ENCODE measurements around the gene BRIX1.
"Not testable (repeated sequence)": the region's sequence is repeated elsewhere in the genome, so short reads cannot be mapped to it uniquely, and the experiment has no call there.

BRIX1 gene

DNA sequence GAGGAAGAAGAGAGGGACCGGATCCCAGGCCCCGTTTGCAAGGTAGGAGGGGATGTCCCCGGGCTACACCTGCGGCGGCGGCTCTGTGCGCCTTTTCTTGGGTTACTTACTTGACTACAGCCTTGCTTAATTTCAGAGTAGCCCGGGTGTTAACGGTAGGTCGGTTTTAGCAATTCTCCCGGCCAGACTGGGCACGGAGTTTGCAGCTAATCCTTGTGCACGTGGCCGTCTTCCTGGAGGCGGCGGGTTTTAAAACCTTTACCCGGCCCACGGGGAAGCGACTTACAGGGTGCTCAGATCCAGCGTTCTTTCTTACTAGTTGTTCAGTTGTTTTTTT, 313 bp downstream of the BRIX1 start:
- no peak for DNase-seq

DNA sequence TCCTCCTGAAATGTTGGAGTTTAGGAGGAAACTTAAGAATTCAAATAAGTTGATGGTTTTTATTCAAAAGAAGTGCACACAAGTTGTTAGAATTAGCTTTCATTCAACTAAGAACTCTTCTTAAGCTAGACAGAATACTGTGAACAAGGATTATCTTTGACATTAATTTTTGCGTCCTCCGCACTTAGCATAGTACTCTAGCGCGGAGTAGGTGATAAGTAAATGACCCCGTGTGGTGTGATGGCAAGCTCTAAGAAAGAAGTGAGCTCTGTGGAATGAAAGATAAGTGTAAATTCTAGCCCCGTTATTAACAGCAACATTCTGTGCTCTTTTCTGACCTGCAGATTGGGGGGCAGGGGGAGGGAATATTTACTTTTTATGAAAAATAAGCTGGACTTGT, 1.0 kb downstream of the BRIX1 start:
- no peak for DNase-seq

DNA sequence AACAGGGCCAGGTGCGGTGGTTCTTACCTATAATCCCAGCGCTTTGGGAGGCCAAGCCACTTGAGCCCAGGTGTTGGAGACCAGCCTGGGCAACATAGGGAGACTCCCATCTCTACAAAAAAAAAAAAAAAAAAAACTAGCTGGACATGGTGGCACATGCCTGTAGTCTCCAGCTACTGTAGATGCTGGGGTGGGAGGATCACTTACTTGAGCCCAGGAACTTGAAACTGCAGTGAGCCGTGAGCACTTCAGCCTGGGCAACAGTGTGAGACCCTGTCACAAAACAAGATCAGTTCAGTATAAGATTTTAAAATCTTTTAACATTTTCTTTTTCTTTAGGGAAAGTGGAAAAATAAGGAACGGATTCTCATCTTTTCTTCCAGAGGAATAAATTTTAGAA, 2.5 kb downstream of the BRIX1 start:
- DNase-seq, result no peak

DNA sequence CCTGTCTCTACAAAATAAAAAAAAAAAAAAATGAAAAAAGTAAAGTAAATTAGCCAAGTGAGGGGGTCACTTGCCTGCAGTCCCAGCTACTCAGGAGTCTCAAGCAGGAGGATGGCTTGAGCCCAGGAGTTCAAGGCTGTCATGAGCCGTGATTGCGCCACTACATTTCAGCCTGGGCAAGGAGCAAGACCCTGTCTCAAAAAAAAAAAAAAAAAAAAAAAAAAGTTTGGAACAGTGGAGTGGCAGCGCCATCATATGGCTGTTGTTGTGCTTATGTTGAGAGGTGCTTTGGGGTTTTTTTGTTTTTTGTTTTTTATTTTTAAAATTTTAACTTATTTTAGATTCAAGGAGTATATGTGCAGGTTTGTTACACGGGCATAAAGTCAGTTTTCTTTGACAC, 3.6 kb downstream of the BRIX1 start:
- DNase-seq, result no peak

DNA sequence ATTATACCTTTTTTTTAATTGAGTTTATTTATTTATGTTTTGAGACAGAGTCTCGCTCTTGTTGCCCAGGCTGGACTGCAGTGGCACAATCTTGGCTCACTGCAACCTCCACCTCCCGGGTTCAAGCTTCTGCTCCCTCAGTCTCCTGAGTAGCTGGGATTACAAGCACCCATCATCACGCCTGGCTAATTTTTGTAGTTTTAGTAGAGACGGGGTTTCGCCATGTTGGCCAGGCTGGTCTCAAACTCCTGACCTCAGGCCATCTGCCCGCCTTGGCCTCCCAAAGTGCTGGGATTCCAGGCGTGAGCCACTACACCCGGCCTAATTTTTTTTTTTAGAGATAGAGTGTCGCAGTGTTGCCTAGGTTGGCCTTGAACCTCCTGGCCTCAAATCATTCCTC, 7.7 kb downstream of the BRIX1 start:
- not testable (repeated sequence) for DNase-seq

DNA sequence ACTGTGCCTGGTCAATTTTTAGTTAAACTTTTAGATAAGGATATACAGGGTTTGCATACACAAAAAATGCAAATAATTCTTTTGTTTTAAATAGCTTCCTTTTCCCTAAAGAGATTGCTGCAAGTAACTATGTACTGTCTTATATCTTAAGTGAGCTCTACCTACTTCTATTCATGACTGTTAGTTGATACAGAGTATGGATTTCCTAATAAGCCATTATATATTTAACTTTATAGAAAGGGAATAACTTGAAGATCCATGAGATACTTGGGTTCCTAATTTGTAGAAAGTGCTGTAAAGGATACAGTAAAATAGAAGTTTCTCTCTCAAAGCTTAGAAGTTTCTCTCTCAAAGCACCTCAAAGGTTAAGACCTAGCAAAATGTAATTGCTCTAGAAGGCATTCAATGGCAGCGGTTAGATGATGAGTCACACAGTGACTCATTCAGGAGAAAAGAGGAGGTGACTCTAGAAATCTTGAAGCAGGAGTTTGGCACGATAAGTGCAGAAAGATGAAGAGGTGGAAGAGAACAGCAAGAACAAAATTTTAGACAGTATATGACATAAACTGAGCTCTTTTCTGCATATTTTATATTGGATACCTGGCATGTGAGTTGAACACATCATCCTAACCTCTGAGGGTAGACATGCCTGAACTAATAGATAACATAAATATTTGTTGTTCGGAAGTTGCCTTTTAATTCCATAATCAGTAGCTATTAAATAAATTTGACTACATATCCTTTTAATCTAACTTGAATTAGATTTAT, 8.4 kb downstream of the BRIX1 start:
- DNase-seq, result no peak

DNA sequence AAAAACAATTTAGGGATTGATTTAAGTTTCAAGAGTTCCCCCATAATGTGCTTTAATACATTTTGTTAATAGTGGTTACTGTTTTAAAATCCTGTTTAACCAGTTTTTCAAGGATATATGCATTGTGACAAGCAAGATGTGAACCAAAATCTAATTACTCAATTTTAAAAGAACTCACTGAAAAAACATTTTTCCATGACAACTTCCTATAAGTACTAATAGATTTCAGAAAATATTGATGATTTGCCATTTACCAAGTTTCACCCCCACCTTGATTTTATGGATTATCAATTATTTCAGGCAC, 8.9 kb downstream of the BRIX1 start:
- DNase-seq, result no peak

DNA sequence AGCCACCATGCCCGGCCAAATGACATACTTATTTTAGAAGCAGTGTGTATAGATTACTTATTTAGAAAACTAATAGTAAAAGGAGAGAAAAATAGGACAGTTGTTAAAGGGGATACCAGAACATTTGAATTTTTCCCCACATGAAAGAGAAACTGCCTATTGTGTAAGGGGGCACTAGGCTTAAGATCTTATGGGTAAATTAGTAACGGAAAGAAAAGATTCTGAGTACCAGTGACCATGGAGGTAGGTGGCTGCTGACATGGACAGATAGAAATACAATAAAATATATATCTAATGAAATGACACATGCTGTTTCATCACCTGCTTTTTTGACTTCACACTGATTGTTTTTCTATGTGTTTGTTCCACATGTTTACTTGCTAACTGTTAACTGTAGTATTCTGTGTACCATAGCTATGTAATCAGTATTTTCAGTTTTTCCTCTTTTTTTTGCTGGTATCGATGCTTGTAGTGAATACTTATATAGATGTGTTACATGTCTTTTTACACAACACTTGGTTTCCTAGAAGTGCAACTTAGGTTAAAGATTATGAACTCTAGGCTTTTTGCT, 10.9 kb downstream of the BRIX1 start:
- no peak for DNase-seq

DNA sequence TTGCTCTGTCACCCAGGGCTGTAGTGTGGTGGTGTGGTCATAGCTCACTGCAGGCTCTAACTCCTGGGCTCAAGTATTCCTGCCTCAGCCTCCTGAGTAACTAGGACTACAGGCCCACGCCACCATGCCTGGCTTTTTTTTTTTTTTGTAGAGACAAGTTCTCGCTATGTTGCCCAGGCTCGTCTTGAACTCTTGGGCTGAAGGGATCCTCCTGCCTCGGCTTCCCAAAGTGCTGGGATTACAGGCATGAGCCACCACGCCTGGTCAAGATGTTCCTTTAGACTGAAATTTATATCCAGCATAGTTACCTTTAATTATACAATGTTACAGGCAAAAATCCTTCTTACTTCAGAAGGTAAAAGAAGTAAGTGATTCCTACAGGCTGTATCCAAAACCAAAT, 12.3 kb downstream of the BRIX1 start:
- DNase-seq, result no peak

DNA sequence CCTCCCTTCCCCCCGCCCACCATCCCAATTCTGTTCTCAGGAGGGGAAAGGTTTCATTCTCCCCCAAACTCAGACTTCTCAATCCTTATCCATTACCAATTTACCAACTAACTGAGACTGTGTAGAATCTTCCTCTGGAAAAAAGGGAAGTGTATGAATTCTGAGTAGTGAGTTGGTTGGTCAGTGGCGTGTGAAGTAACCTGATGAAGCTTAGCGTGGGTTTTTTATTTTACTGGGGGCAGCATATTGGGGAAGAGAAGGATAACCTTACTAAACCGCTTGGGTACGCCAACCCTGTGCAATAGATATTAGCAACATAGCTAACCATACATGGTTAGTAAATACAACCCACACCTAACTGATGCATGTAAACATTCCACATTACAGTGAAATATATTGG, 12.8 kb downstream of the BRIX1 start:
- no peak for DNase-seq

DNA sequence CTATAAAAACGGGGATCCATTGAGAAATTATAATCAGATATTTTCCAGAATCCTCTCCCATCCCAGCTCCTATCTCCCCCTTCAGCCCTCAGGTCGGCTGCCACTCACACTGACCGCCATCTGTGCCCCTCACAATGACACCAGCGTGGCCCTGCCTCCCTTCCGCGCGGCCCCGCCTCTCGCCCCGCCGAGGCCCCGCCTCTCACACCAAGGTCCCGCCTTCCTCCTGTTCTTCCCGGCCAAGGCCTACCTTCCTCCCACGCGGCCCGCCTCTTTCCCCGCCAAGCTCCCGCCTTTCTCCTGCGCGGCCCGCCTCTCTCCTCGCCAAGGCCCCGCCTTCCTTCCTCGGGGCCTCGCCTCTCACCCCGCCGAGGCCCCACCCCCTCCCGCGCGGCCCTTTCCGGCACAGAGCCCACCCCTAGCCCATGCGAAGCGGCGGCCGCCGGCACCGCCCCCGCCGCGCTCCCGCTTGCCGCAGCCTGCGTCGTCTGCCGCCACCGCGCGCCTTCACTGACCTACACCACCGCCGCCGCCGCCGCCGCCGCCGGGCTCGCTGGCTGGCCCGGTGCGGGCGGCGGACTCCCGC, 13.7 kb downstream of the BRIX1 start, which contains the start of gene DNAJC21:
Gene DNAJC21, plus strand, starts transcription at position 426 of the 586 bp plus-strand sequence. CDS start 261 bp downstream, outside the sequence.
- DNase-seq, result peak; percentile 88 to 96

DNA sequence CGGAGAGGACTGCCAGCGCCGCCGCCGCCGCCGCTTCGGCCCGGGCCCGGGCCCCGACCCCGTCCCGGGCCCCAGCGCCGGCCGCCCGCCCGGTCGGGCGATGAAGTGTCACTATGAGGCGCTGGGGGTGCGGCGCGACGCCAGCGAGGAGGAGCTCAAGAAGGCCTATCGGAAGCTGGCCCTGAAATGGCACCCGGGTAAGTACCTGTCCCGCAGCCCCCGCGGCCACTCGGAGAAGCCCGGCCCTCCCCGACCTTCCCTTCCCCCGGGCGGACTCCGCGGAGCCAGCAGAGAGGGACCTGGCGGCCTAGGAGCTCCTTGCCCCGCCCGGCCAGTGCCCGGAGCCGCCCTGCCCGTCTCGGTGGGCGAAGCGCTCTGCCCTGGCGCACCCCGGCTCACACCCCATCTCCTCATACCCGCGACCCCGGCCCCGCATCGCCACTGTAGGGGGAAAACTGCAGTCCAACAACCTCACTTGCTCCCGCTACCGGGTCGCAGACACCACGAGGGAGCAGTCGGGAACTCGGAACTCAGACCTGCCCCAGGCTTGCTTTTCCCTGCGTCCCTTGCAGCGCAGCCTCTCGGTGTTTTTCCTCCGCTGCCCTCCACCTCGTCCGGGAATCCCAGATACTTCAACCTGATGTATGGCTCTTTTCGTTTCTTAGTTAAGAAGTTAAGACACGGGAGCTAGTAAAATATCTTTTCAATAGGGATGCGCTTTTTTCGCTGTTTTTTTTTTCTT, 14.4 kb downstream of the BRIX1 start:
- peak in 1 of 2 experiments; percentile 37 for DNase-seq

DNA sequence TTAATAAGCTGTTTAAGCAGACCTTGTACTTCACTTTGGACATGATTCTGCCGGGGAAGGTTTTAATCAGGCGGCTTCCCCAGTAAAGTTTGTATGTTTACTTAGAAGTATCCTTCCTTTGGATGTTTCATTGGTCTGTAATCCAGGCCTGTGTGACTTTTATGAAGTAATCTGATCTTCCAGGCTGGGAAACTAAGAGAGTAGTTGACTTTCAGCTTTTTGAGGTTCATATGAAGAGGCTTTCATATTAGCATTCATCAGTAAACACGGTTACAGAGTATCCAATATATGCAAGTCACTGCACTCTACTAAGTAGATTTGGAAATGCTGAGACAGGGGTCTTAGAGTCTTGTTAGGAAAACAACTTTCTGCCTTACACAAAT, 14.9 kb downstream of the BRIX1 start:
- DNase-seq, result no peak

DNA sequence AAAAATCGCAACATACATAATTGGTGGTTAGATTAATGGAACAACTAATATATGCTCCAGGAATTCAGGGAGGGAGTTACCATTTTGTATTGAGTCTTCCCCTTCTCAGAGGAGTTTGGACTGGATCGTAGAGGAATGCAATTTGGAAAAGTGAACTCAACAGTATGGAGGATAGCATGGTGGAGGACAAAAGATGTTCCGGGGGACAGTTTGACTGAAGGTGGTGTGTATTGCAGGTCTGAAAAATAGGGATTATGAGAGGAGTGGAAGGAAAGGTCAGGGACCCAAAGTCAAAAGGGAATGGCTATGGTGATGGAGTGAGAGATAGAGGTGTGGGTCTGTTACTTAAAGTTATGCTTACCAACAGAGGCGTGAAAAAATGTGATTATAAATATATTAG, 15.4 kb downstream of the BRIX1 start:
- no peak for DNase-seq

DNA sequence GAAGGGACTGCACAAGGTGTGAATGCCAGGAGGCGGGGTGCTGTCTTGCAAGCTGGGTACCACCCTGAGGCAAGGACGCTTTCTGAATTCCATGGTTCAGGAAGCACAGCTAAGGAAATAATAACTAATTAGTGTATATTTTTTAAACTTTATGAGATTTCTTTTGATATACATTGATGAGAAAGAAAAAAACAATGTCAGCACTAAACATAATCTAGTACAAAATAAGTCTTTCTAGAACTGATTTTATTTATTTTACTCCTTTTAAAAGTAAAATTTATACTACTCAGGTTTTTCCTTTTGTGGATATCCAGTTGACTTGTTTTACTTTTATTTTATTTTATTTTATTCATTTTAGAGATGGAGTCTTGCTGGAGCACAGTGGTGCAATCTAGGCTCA, 17.4 kb downstream of the BRIX1 start:
- no peak for DNase-seq

DNA sequence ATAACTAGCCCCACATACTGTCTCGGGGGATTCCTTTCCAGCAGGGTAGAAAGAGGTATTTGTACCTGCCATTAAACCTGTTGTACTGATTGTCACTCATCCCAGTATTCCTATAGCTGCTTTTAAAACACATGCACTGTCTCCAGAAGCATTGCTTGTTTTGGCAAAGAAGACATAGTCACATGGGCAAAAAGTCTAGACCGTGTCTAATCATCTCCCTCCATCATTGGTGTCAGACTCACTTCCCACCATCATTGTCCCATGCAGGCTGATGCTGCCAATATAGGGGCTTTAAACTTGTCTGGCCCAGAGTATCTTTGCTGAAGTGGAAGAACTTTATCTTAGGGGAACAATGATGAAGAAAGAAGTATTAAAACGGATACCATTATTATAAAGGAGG, 26.4 kb downstream of the BRIX1 start:
- no peak for DNase-seq

DNA sequence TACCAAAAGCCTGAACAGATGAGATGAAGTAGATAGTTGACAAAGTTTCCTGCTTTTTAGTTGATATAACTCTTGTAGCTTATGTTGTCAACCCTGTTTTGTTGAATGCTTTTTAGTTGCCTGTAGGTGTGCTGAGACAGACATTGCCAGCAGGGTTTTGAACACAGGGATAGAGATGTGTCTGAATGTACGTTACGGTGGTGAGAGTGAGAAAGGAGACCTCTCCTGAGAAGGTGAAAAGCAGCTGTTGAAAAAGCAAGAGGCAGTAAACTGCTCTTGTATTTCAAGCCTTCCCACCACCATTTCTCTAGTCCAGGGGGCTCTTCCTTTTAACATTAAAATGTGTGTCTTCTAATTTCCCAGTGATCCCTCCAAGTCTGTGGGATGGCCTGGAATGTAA, 28.5 kb downstream of the BRIX1 start:
- no peak for DNase-seq

DNA sequence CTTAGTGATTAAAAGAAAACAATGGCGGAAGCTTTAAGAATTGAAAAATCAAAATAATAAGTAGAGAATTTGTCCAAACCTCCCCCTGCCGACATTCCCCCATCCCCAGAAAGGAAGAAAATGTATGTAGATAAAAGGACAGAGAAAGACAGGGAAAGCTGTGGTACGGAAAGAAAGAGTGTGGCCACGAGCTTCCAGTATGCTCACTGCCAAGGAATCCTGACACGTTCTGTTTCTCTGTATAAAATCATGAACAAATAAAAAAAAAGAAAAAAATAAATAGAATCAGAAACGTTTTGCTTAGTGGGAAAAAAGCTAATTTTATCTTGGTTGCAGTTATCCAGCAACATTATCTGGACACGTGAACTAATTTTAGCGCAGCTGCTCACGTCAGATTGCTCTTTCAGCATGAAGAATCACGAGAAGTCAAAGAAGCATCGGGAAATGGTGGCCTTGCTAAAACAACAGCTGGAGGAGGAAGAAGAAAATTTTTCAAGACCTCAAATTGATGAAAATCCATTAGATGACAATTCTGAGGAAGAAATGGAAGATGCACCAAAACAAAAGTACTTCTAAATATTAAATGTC, 29.0 kb downstream of the BRIX1 start:
- no peak for DNase-seq

DNA sequence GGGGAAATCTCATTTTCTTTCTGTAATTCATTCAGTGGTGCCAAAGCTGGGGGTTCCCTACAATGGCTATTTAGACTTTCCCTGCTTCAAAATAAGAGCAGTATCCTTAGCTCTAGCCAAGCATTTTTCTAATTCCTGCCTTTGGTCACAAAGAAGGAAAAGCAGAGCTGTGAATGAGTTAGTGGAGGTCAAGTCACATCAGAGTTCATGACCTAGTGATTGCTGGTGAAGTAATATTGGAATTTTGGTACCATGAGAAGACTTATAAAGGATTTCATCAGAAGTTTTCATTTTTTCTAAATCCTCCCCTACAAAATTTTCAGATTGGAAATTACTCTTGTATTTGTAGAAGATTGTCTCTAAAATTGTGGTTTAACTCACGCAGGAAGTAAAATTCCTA, 41.8 kb downstream of the BRIX1 start:
- no peak for DNase-seq

DNA sequence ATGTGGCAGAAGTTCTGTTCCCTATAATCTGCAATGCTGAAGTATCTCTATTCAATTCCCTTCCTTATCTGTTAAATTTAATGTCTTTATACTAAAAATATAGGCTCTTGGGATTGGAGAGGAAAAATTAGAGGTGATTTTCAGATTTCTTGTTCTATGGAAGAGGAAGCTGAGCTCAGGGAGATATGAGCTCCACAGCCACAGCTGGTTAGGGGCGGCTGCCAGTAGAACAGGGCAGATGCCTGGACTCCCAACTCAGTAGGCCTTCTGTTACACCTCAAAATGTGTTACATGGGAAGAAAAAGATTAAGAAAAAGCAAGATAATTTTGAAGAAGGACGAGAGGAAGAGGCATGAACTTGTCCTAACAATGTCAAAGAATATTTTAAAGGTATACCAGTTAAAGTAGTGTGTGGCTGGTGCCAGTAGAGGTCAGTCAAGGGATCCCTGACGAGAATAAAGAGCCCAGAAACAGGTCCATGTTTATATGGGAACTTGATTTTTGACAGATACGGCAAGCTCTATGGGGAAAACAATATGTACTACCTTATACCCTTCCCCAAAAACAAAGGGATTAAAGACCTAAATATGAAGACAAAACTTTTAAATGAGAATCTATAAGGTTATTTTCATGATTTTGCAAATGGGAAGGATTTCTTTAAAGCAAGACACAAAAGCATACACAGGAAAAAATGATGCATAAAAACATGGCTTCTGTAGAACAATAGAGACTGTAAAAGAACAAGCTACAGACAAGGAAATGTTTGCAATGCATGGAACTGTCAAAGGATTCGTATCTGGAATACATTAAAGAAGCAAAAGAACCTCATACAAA, 42.6 kb downstream of the BRIX1 start:
- no peak for DNase-seq

DNA sequence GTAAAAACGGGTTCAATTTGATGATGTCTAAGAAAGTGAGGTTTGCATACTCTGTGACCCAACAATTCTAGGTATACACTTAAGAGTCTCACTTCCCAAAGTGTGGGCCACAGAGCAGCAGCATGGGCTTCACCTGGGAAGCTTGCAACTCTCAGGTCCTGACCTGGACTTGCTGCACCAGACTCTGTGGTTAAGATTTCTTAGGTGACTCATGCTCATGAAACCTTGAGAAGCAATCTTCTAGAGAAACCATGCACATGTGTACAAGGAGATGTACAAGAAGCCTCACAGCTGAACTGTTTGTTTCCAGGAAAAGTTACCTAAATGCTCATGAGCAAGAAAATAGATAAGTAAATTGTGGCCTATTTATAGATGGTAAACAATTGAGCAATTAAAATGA, 43.8 kb downstream of the BRIX1 start:
- no peak for DNase-seq

DNA sequence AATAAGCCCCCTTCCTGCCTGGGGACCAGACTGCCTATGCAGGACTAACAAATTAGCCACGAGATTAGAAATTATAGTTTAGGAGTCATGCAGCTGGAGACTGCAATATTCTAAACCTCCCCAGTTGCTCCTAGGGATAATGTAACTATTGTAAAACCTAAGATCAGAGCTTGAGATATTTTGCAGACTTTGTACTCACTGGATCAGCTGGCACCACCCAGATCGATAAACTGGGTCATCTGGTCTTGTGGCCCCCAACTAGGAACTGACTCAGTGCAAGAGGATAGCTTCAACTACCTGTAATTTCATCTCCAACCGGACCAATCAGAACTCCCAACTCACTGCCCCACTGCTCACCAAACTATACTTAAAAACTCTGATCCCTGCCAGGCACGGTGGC, 52.0 kb downstream of the BRIX1 start:
- no peak for DNase-seq

DNA sequence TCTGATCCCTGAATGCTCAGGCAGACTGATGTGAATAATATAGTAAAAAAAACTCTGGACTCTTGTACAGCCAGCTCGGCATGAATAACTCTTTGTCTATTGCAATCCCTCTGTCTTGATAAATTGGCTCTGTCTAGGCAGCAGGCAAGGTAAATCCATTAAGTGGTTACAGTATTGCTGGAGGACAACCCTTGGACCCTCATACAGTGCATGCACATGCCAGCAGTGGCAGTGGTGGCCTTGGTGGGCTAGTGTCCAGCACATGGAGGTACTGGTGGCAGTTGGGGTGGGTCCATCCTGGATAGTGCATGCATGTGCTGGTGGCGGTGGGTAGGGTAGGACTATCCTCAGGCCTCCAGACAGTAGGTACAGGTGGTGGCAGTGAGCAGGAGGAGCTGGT, 52.7 kb downstream of the BRIX1 start:
- no peak for DNase-seq

Measured in cerebellar nuclear complex (tissue), 1 donor.